ENCODE results near the gene KCNQ2. TPM values are rescaled to one million over a fixed set of nuclear protein-coding genes. Genes with fewer than 3 reads are reported as not detected.

The KCNQ2 gene
- total RNA-seq, 4 donors from 2014 or later, result 0.76 TPM; not detected in 3

GRCh38 chr20:63363013-63363957 lies 109.2 kb downstream of the KCNQ2 start:
- Histone ChIP-seq H3K36me3 (no peaks in the 10 kb centered on the region), H3K27me3 (peaks cover 96% of the 10 kb centered on the region), H3K4me3 (no peak overlapping the region), H3K4me1 (peaks cover 15% of the 10 kb centered on the region), H3K9me3 (no peaks in the 10 kb centered on the region), H3K27ac (no peak overlapping the region)
- DNase-seq (ENCODE audit: low spot score in 2 of 2), result no peak
- TF ChIP-seq EP300 (IDR thresholded peaks at IDR 0.05) (no peak), POLR2A (IDR thresholded peaks at IDR 0.05) (no peak)
- 67% methylated on average over 7 of the region's 23 CpGs for WGBS

GRCh38 chr20:63362436-63363009 lies 109.9 kb downstream of the KCNQ2 start:
- TF ChIP-seq POLR2A (IDR thresholded peaks at IDR 0.05), result no peak
- TF ChIP-seq CTCF (IDR thresholded peaks at IDR 0.05), result no peak
- no peak for TF ChIP-seq POLR2AphosphoS5 (IDR thresholded peaks at IDR 0.05)
- TF ChIP-seq EP300 (IDR thresholded peaks at IDR 0.05), result no peak
- H3K27me3 ChIP-seq, result peaks cover 97% of the 10 kb centered on the region
- H3K36me3 ChIP-seq, result no peaks in the 10 kb centered on the region

GRCh38 chr20:63361519-63362435 lies 110.7 kb downstream of the KCNQ2 start:
- no peak for TF ChIP-seq EP300 (IDR thresholded peaks at IDR 0.05)
- TF ChIP-seq POLR2AphosphoS5 (IDR thresholded peaks at IDR 0.05), result no peak
- TF ChIP-seq CTCF (IDR thresholded peaks at IDR 0.05), result no peak
- TF ChIP-seq POLR2A (IDR thresholded peaks at IDR 0.05), result no peak
- no peaks in the 10 kb centered on the region for H3K36me3 ChIP-seq
- DNase-seq (ENCODE audit: low spot score in 2 of 2), result no peak
- no peak overlapping the region for H3K4me3 ChIP-seq
- no peak overlapping the region for H3K27ac ChIP-seq
- peaks cover 17% of the 10 kb centered on the region for H3K4me1 ChIP-seq
- 5% methylated on average over 35 of the region's 50 CpGs for WGBS
- peaks cover 92% of the 10 kb centered on the region for H3K27me3 ChIP-seq
- H3K9me3 ChIP-seq, result no peaks in the 10 kb centered on the region

More at GRCh38 chr20:63362436-63363009, 109.9 kb downstream of the KCNQ2 start:
- H3K27ac ChIP-seq, result no peak overlapping the region
- 65% methylated on average over 9 of the region's 16 CpGs for WGBS
- H3K4me3 ChIP-seq, result no peak overlapping the region
- no peaks in the 10 kb centered on the region for H3K9me3 ChIP-seq
- peaks cover 17% of the 10 kb centered on the region for H3K4me1 ChIP-seq
- no peak for DNase-seq (ENCODE audit: low spot score in 2 of 2)

- Histone ChIP-seq H3K4me3 (peak within 1 kb of the TSS; percentile 24), H3K4me1 (peaks cover 17% of the 10 kb centered on the region), H3K36me3 (no peaks in the 10 kb centered on the region), H3K27me3 (peaks cover 91% of the 10 kb centered on the region), H3K27ac (no peak within 1 kb of the TSS), H3K9me3 (no peaks in the 10 kb centered on the region)
- TF ChIP-seq POLR2A (IDR thresholded peaks at IDR 0.05), result no peak
- TF ChIP-seq POLR2AphosphoS5 (IDR thresholded peaks at IDR 0.05), result no peak
- no peak for TF ChIP-seq EP300 (IDR thresholded peaks at IDR 0.05)
- TF ChIP-seq CTCF (IDR thresholded peaks at IDR 0.05), result no peak
- WGBS, result 0% methylated on average over 4 of the region's 79 CpGs
- no peak for DNase-seq (ENCODE audit: low spot score in 2 of 2)
Observed at GRCh38 chr20:63360850-63361518, 111.5 kb downstream of the KCNQ2 start, which contains the start of gene CHRNA4. TSS of gene CHRNA4 (minus strand) at chr20:63361349. CDS start at chr20:63361165, 184 bp downstream.
